NCI-H128 (cell line): Measurements from ENCODE around the gene MARCHF7.
"Not testable (repeated sequence)": the region's sequence is repeated elsewhere in the genome, so short reads cannot be mapped to it uniquely, and the experiment has no call there.

Source experiments
- DNase-seq: peaks from one replicate; lab custom pipeline; 2025; ENCODE audit not compliant: unreplicated experiment; lab: John Stamatoyannopoulos, UW

MARCHF7 gene

GRCh38 chr2:159712143-159712928 is at the start of gene MARCHF7:
TSS of gene MARCHF7 (plus strand) at chr2:159712506. CDS start at chr2:159729023, 16,517 bp downstream.
- DNase-seq, result peak; percentile 82

- DNase-seq, result not testable (repeated sequence)
Observed at GRCh38 chr2:159667423-159667822, 44.9 kb upstream of the MARCHF7 start.

GRCh38 chr2:159671047-159671446 is 41.3 kb upstream of the MARCHF7 start:
- no peak for DNase-seq

- no peak for DNase-seq
Observed at GRCh38 chr2:159677654-159678053, 34.7 kb upstream of the MARCHF7 start.

- no peak for DNase-seq
Observed at GRCh38 chr2:159680692-159681091, 31.6 kb upstream of the MARCHF7 start.

GRCh38 chr2:159683817-159684216 is 28.5 kb upstream of the MARCHF7 start:
- no peak for DNase-seq

GRCh38 chr2:159684796-159685195 is 27.5 kb upstream of the MARCHF7 start:
- no peak for DNase-seq

- DNase-seq, result no peak
Observed at GRCh38 chr2:159694500-159695040, 17.7 kb upstream of the MARCHF7 start.

GRCh38 chr2:159695795-159696448 is 16.4 kb upstream of the MARCHF7 start:
- no peak for DNase-seq

GRCh38 chr2:159703491-159703890 is 8.8 kb upstream of the MARCHF7 start:
- DNase-seq, result no peak

GRCh38 chr2:159706385-159706980 is 5.8 kb upstream of the MARCHF7 start:
- DNase-seq, result no peak

GRCh38 chr2:159708066-159708760 is 4.1 kb upstream of the MARCHF7 start:
- DNase-seq, result no peak

GRCh38 chr2:159710601-159711180 is 1.6 kb upstream of the MARCHF7 start:
- no peak for DNase-seq

GRCh38 chr2:159711562-159712142 is 654 bp upstream of the MARCHF7 start:
- DNase-seq, result no peak

GRCh38 chr2:159712929-159713420 is 669 bp downstream of the MARCHF7 start:
- no peak for DNase-seq

GRCh38 chr2:159713631-159714246 is 1.4 kb downstream of the MARCHF7 start:
- DNase-seq, result peak; percentile 6

- no peak for DNase-seq
Observed at GRCh38 chr2:159714247-159714930, 2.1 kb downstream of the MARCHF7 start.

- no peak for DNase-seq
Observed at GRCh38 chr2:159715451-159715850, 3.1 kb downstream of the MARCHF7 start.

GRCh38 chr2:159716409-159716808 is 4.1 kb downstream of the MARCHF7 start:
- DNase-seq, result not testable (repeated sequence)
